ENCODE measurements around the gene MAN2A1.
A peak's percentile ranks its signal among the peaks of the same experiment; 100 is the strongest.
"Not testable (repeated sequence)": the region's sequence is repeated elsewhere in the genome, so short reads cannot be mapped to it uniquely, and the experiment has no call there.

The MAN2A1 gene

GRCh38 chr5:109832207-109833188 is 142.8 kb downstream of the MAN2A1 start:
- not testable (repeated sequence) for DNase-seq

- no peak for DNase-seq
Observed at GRCh38 chr5:109833946-109834345, 144.2 kb downstream of the MAN2A1 start.

GRCh38 chr5:109836280-109836679 is 146.6 kb downstream of the MAN2A1 start:
- no peak for DNase-seq

- no peak for DNase-seq
Observed at GRCh38 chr5:109837231-109837861, 147.6 kb downstream of the MAN2A1 start.

- no peak for DNase-seq
Observed at GRCh38 chr5:109838157-109838556, 148.4 kb downstream of the MAN2A1 start.

- no peak for DNase-seq
Observed at GRCh38 chr5:109844148-109844547, 154.4 kb downstream of the MAN2A1 start.

- DNase-seq, result no peak
Observed at GRCh38 chr5:109844695-109845094, 155.0 kb downstream of the MAN2A1 start.

- DNase-seq, result no peak
Observed at GRCh38 chr5:109848130-109848529, 158.4 kb downstream of the MAN2A1 start.

GRCh38 chr5:109849478-109850088 is 159.9 kb downstream of the MAN2A1 start:
- DNase-seq, result no peak

- no peak for DNase-seq
Observed at GRCh38 chr5:109852371-109853155, 162.8 kb downstream of the MAN2A1 start.

GRCh38 chr5:109853377-109853776 is 163.7 kb downstream of the MAN2A1 start:
- DNase-seq, result no peak

- DNase-seq, result no peak
Observed at GRCh38 chr5:109855056-109855455, 165.3 kb downstream of the MAN2A1 start.

GRCh38 chr5:109857405-109858031 is 167.8 kb downstream of the MAN2A1 start:
- peak; percentile 67 for DNase-seq

- DNase-seq, result no peak
Observed at GRCh38 chr5:109859537-109859936, 169.8 kb downstream of the MAN2A1 start.

GRCh38 chr5:109862301-109862700 is 172.6 kb downstream of the MAN2A1 start:
- DNase-seq, result no peak

- no peak for DNase-seq
Observed at GRCh38 chr5:109863752-109864151, 174.0 kb downstream of the MAN2A1 start.

- no peak for DNase-seq
Observed at GRCh38 chr5:109865637-109866036, 175.9 kb downstream of the MAN2A1 start.

GRCh38 chr5:109866051-109866450 is 176.3 kb downstream of the MAN2A1 start:
- DNase-seq, result no peak

- no peak for DNase-seq
Observed at GRCh38 chr5:109868737-109869136, 179.0 kb downstream of the MAN2A1 start.

- no peak for DNase-seq
Observed at GRCh38 chr5:109873687-109874086, 184.0 kb downstream of the MAN2A1 start.

GRCh38 chr5:109874108-109874507 is 184.4 kb downstream of the MAN2A1 start:
- DNase-seq, result no peak

GRCh38 chr5:109876030-109876725 is 186.5 kb downstream of the MAN2A1 start:
- DNase-seq, result no peak

All from activated effector memory CD4-positive, alpha-beta T cell treated with anti-CD3 and anti-CD28 coated beads, Interleukin-2, amount 50 U/mL, for 16 hours (primary cell).